Karpas-422 (cell line): ENCODE results near the gene ARID3A. TPM values are rescaled to one million over a fixed set of nuclear protein-coding genes. Genes with fewer than 3 reads are reported as not detected.

Experiments
- DNase-seq: peaks from one replicate; pipeline ENCODE4 v3.0.0-alpha.2; 2015
- H2AFZ ChIP-seq: fragments of 200-600 bp; sonication (generic); 2 replicates; pipeline ENCODE4 v1.6.1; 2014; ENCODE audit warnings: antibody characterized with exemption, low read length, mixed read lengths
- H3K27ac ChIP-seq: fragments of 200-600 bp; sonication (generic); 2 replicates; pipeline ENCODE4 v1.5.1; 2014; ENCODE audit warnings: mild to moderate bottlenecking, low read length, moderate library complexity
- H3K27me3 ChIP-seq: fragments of 200-600 bp; sonication (generic); 2 replicates; pipeline ENCODE4 v1.6.1; 2014; ENCODE audit warnings: low read length, mixed read lengths
- H3K36me3 ChIP-seq: fragments of 200-600 bp; sonication (generic); 2 replicates; pipeline ENCODE4 v1.6.1; 2014; ENCODE audit warnings: low read length, mixed read lengths; ENCODE audit not compliant: insufficient read depth
- H3K4me1 ChIP-seq: fragments of 200-600 bp; sonication (generic); 2 replicates; pipeline ENCODE4 v1.6.1; 2014; ENCODE audit warnings: mild to moderate bottlenecking, low read length, mixed read lengths
- H3K4me2 ChIP-seq: fragments of 200-600 bp; sonication (generic); 2 replicates; pipeline ENCODE4 v1.6.1; 2014; ENCODE audit warnings: low read length, low read depth, mild to moderate bottlenecking; ENCODE audit not compliant: poor library complexity, severe bottlenecking
- H3K4me3 ChIP-seq: fragments of 200-600 bp; sonication (generic); 2 replicates; pipeline ENCODE4 v1.5.1; 2014; ENCODE audit warnings: mild to moderate bottlenecking, antibody characterized with exemption, low read length, mixed read lengths
- H3K79me2 ChIP-seq: fragments of 200-600 bp; sonication (generic); 2 replicates; pipeline ENCODE4 v1.6.1; 2014; ENCODE audit warnings: mild to moderate bottlenecking, low read length, mixed read lengths
- H3K9ac ChIP-seq: fragments of 200-600 bp; sonication (generic); 2 replicates; pipeline ENCODE4 v1.6.0; 2014; ENCODE audit warnings: low read length
- H3K9me2 ChIP-seq: fragments of 200-600 bp; sonication (generic), shearing (Covaris generic); replicated peaks from 2 replicates; pipeline ENCODE4 v1.6.0; 2014; ENCODE audit warnings: mild to moderate bottlenecking, low read length, moderate library complexity; ENCODE audit not compliant: insufficient read depth
- H3K9me3 ChIP-seq: fragments of 300-700, 200-600 bp; sonication (generic); 2 replicates; pipeline ENCODE4 v1.6.1; 2014; ENCODE audit warnings: low read length, mixed read lengths
- H4K20me1 ChIP-seq: fragments of 200-600 bp; sonication (generic); 2 replicates; pipeline ENCODE4 v1.6.1; 2014; ENCODE audit warnings: mild to moderate bottlenecking, antibody characterized with exemption, low read length, low read depth; ENCODE audit not compliant: insufficient read depth
- total RNA-seq: library from RNA; depleted of rRNA; stranded (reverse); fragments of >200 nt; shearing (Covaris generic); gene quantifications from 2 replicates; pipeline ENCODE4 v1.2.3, GENCODE V29; 2014; ENCODE audit warnings: low replicate concordance

Gene ARID3A
- total RNA-seq, 1 experiment from 2014 or later, result 2.0 TPM

GRCh38 chr19:920051-920864, 5.6 kb upstream of the ARID3A start:
- H4K20me1 ChIP-seq, result no peaks in the 10 kb centered on the region
- no peaks in the 10 kb centered on the region for H3K27me3 ChIP-seq
- DNase-seq, result no peak
- H2AFZ ChIP-seq, result no peak overlapping the region
- no peaks in the 10 kb centered on the region for H3K79me2 ChIP-seq
- no peak overlapping the region for H3K9ac ChIP-seq
- H3K4me3 ChIP-seq, result no peak overlapping the region
- no peaks in the 10 kb centered on the region for H3K9me2 ChIP-seq
- H3K4me2 ChIP-seq, result no peak overlapping the region
- no peaks in the 10 kb centered on the region for H3K36me3 ChIP-seq
- peaks cover 12% of the 10 kb centered on the region for H3K4me1 ChIP-seq
- no peak overlapping the region for H3K27ac ChIP-seq
- H3K9me3 ChIP-seq, result no peaks in the 10 kb centered on the region

GRCh38 chr19:924553-925086, 1.2 kb upstream of the ARID3A start:
- no peaks in the 10 kb centered on the region for H3K27me3 ChIP-seq
- H3K4me1 ChIP-seq, result peaks cover 26% of the 10 kb centered on the region
- no peaks in the 10 kb centered on the region for H3K79me2 ChIP-seq
- no peak overlapping the region for H3K27ac ChIP-seq
- peak overlapping the region; percentile 86; the same call in 1 of the 2 replicates for H2AFZ ChIP-seq
- no peaks in the 10 kb centered on the region for H3K9me3 ChIP-seq
- H3K4me3 ChIP-seq, result peak overlapping the region; percentile 76; the same call in 1 of the 2 replicates
- H4K20me1 ChIP-seq, result peaks cover 5% of the 10 kb centered on the region; the same call in 1 of the 2 replicates
- no peak for DNase-seq
- H3K36me3 ChIP-seq, result no peaks in the 10 kb centered on the region
- H3K9ac ChIP-seq, result peak overlapping the region; percentile 74
- no peaks in the 10 kb centered on the region for H3K9me2 ChIP-seq
- peak overlapping the region; percentile 99 for H3K4me2 ChIP-seq

GRCh38 chr19:925087-925525, 729 bp upstream of the ARID3A start:
- Histone ChIP-seq H3K79me2 (no peaks in the 10 kb centered on the region), H3K4me1 (peaks cover 25% of the 10 kb centered on the region), H2AFZ (peak overlapping the region; percentile 86), H3K4me2 (peak overlapping the region; percentile 99), H3K36me3 (no peaks in the 10 kb centered on the region), H3K27ac (peak overlapping the region; percentile 71; the same call in 1 of the 2 replicates), H4K20me1 (peaks cover 5% of the 10 kb centered on the region; the same call in 1 of the 2 replicates), H3K27me3 (no peaks in the 10 kb centered on the region), H3K9me3 (no peaks in the 10 kb centered on the region), H3K9ac (peak overlapping the region; percentile 74), H3K9me2 (no peaks in the 10 kb centered on the region), H3K4me3 (peak overlapping the region; percentile 76; the same call in 1 of the 2 replicates)
- DNase-seq, result no peak

GRCh38 chr19:926323-926588, 421 bp downstream of the ARID3A start:
- Histone ChIP-seq H3K9me3 (no peaks in the 10 kb centered on the region), H3K4me1 (peaks cover 25% of the 10 kb centered on the region), H3K9ac (peak overlapping the region; percentile 68), H3K4me3 (peak overlapping the region; percentile 76), H4K20me1 (peaks cover 5% of the 10 kb centered on the region; the same call in 1 of the 2 replicates), H3K79me2 (no peaks in the 10 kb centered on the region), H3K27ac (peak overlapping the region; percentile 47; the same call in 1 of the 2 replicates), H3K9me2 (no peaks in the 10 kb centered on the region), H2AFZ (no peak overlapping the region), H3K4me2 (peak overlapping the region; percentile 99), H3K27me3 (no peaks in the 10 kb centered on the region), H3K36me3 (no peaks in the 10 kb centered on the region)
- DNase-seq, result no peak

GRCh38 chr19:926589-927350, 935 bp downstream of the ARID3A start:
- Histone ChIP-seq H3K9me3 (no peaks in the 10 kb centered on the region), H3K27ac (peak overlapping the region; percentile 47; the same call in 1 of the 2 replicates), H4K20me1 (peaks cover 5% of the 10 kb centered on the region; the same call in 1 of the 2 replicates), H3K9ac (peak overlapping the region; percentile 68), H3K4me1 (peaks cover 25% of the 10 kb centered on the region), H3K27me3 (no peaks in the 10 kb centered on the region), H2AFZ (no peak overlapping the region), H3K36me3 (no peaks in the 10 kb centered on the region), H3K79me2 (no peaks in the 10 kb centered on the region), H3K4me2 (peak overlapping the region; percentile 99), H3K9me2 (no peaks in the 10 kb centered on the region), H3K4me3 (peak overlapping the region; percentile 76)
- peak; percentile 94 for DNase-seq

- Histone ChIP-seq H3K4me3 (peak overlapping the region; percentile 76; the same call in 1 of the 2 replicates), H2AFZ (no peak overlapping the region), H3K27ac (no peak overlapping the region), H3K4me2 (peak overlapping the region; percentile 99), H3K4me1 (peaks cover 25% of the 10 kb centered on the region), H3K27me3 (no peaks in the 10 kb centered on the region), H3K9ac (no peak overlapping the region), H3K9me3 (no peaks in the 10 kb centered on the region), H3K79me2 (no peaks in the 10 kb centered on the region), H3K36me3 (no peaks in the 10 kb centered on the region), H4K20me1 (peaks cover 5% of the 10 kb centered on the region; the same call in 1 of the 2 replicates), H3K9me2 (no peaks in the 10 kb centered on the region)
- no peak for DNase-seq
Measured at GRCh38 chr19:927351-927779, 1.5 kb downstream of the ARID3A start.

GRCh38 chr19:927780-928401, 2.1 kb downstream of the ARID3A start:
- Histone ChIP-seq H2AFZ (no peak overlapping the region), H3K79me2 (no peaks in the 10 kb centered on the region), H3K4me2 (no peak overlapping the region), H3K9ac (no peak overlapping the region), H3K36me3 (no peaks in the 10 kb centered on the region), H3K4me1 (peaks cover 25% of the 10 kb centered on the region), H4K20me1 (peaks cover 5% of the 10 kb centered on the region; the same call in 1 of the 2 replicates), H3K9me2 (no peaks in the 10 kb centered on the region), H3K27ac (no peak overlapping the region), H3K9me3 (no peaks in the 10 kb centered on the region), H3K4me3 (no peak overlapping the region), H3K27me3 (no peaks in the 10 kb centered on the region)
- no peak for DNase-seq
